ENCODE results near the gene S100A2.
"Not testable (repeated sequence)": the region's sequence is repeated elsewhere in the genome, so short reads cannot be mapped to it uniquely, and the experiment has no call there.

The S100A2 gene

DNA sequence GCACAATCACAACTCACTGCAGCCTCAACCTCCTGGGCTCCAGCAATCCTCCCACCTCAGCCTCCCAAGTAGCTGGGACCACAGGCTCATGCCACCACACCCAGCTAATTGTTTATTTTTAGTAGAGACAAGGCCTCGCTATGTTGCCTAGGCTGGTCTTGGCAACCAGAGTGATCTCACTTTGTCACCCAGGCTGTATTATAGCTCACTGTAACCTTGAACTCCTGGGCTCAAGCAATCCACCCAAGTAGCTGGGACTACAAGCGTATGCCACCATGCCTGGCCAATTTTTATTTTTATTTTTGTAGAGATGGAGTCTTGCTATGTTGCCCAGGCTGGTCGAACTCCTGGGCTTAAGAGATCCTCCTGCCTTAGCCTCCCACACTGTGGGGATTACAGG lies 3.6 kb downstream of the S100A2 start:
- DNase-seq: not testable (repeated sequence)

DNA sequence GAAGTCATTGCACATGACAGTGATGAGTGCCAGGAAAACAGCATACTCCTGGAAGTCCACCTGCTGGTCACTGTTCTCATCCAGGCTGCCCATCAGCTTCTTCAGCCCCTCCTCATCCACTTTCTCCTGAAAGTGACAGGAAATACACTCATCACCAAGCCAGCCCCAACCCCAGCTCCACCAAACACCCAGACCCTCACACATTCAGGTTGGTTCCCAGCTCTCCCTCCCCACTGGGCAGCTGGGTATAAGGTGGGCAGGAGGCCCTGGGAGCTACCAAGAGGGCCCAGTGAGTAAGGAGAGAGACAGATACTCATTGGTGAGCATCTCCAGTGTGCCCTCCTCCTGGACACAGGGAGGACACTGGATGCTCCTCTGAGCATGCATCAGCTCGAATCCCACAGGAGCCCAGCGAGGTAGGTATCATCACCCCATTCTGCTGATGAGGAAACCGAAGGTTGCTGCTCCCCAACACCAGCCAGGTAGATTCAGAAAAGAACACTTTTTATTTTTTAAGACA lies 4.1 kb downstream of the S100A2 start:
- DNase-seq: no peak

DNA sequence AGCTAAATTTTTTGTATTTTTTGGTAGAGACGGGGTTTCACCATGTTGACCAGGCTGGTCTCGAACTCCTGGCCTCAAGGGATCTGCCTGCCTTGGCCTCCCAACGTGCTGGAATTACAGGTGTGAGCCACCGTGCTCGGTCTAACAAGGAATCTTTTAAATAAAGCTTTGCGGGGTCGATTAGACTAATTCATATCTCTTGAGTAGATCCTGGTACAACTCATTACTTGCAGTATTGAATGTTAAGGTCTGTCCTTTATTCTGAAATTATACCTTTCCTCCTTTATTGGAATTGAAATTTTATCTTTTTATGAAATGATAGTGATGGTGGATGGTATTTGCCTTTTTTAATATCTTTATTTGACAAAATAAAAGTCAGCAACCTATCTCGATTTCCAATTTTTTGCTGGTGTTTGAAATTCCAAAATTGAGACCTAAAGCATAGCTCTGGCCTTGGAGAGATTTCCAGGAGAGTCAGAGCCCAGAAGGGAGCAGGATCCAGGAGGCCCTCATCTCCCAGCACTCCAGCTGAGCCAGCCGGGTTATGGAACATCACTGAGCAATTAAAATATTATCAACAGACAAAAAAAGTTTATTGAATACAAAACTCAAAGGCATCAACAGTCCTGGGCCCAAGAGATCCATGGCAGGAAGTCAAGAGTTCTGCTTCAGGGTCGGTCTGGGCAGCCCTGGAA lies 4.7 kb downstream of the S100A2 start:
- no peak for DNase-seq

- no peak for DNase-seq
These were observed 5.4 kb downstream of the S100A2 start for GRCh38 chr1:153560241-153560640.

DNA sequence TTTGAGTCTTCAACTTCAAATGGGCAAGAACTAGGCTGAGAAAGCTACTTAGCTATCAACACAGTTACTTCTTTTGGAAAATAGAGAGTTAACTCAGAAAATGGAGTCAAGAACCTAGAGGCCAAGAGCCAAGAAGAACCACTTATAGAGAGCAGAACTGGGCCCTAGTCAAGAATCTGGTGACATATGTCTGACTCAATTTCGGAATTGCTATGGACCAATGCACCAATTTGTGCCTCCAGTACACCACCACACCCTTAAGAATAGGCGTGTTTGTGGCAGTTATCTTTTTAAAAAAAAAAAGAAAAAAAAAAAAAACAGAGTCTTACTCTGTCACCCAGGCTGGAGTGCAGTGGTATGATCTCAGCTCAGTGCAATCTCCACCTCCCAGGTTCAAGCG lies 7.8 kb downstream of the S100A2 start:
- DNase-seq: no peak

DNA sequence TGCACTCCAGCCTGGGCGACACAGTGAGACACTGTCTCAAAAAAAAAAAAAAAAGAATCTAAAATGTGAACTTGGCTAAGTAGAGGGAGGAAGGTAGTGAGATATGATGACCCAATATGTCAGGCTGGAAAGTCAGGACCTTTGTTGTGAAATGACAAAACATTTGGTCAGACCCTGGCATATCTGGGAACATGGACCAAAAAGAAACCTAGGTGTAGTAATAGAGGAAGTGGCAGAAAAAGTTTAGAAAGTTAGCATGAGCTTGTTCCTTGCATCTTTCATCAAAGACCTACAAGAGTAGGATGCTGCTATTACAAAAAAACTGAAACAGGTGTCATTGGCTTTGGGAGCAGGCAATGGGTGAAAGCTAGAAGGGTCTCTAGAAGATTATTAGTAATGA lies 9.3 kb downstream of the S100A2 start:
- DNase-seq: no peak

DNA sequence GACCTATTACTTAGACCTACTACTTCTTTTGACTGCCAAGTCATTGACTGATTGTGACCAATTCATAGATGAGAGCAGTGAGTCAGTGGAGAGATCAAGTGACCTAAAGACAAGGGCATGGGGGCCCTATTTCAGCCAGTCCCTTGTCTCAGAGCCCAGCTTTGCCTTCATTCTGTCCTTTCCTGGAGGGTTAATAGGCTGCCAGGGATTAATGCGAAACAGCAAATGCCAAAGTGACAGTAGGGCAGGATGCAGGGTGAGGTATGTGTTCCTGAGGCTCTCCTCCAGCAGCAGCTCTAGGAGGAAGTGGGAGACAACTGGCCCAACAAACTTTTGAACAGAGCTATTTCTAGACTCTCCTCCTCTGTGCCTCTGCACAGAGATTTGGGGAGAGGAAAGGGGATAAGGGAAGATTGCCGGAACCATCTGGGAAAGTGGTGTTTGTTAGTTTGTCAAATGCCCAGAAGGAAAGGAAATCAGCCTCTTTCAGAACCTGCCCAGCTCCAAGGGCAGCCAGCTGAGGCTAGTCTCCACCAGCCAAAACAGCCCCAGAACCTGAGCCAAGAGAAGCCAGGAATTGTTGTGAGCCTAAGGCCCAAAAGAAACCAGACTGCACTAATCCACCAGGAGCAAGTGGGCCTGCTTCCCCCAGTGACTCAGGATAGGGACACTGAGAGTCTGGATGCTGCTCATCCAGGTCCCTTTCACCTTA lies 11.7 kb downstream of the S100A2 start:
- DNase-seq: no peak

DNA sequence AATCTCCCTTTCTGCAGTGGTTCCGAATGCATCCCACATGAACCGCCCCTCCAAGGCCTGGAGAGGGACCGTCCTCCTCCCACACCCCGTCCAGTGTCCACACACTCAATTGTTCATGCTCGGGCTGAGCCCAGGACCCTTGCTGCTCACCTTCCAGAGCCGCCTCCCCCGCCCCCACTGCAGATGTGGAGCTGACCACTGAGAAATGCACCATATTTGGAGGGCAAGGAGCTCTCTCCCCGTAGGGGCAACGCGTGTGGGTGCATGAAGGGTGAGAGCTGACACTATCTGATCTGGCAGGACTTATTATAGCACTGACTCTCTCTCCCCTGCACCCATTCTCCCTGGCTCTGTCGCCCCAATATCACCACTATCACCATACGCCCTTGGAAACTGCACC lies 12.5 kb downstream of the S100A2 start:
- DNase-seq: no peak

DNA sequence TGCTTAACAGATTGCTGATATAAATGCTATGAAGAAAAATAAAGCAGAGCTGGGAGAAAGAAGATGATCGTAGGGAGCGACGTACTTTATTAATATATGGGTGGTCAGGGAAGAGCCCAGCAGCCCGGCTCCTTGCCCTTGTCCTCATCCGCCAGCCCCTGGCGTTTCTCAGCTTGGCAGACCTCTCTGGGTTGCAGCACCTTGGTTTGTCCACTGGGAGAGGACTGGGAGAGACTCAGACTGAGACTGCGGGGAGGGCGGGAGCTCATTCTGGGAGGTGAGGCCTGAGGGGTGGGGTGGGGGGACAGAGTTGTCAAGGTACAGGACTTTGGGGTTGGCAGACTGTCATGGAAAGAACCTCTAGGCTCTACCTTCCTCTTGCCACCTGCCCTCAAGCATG lies 13.3 kb downstream of the S100A2 start:
- no peak for DNase-seq

DNA sequence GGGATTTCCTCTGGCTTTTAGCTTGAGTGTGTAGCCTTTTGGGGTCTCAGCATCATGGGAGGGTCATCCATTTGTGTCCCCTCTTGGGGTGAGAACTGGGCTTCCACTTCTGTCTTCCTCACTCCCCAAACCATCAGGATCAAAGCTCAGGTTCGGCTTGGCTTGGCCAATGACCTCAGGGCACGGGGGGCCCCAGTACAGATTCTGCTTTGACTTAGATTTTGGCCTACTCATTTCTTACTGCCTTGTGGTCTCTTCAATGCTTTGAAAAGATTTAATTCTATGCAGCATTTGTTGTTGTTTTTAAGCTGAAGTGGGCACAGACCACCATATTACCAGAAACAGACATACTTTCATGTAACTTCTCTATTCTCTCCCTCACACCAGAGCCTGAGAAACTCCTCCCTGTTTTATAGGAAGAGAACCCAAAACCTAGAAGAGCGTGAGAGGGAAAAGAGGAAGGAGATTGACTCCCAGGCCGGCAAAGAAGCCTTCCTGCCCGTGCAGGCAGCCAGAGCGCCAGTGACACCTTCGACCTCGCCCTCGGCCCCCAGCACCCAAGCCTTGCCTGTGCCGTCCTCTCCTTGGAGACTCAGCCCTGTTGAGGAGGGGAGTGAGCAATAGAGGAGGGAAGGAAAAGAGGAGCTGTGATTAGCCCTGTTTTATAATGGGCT lies 14.7 kb downstream of the S100A2 start:
- DNase-seq: no peak

- DNase-seq: no peak
These were observed 15.3 kb downstream of the S100A2 start for GRCh38 chr1:153550398-153550758.

GRCh38 chr1:153549741-153550397 lies 15.8 kb downstream of the S100A2 start:
- no peak for DNase-seq

GRCh38 chr1:153548722-153549688 lies 16.6 kb downstream of the S100A2 start, which contains the start of gene S100A3:
Gene S100A3, minus strand, starts transcription at chr1:153549258. Its CDS starts 773 bp downstream, at chr1:153548485.
- DNase-seq: no peak

GRCh38 chr1:153547560-153548551 lies 17.8 kb downstream of the S100A2 start:
- DNase-seq: no peak

DNA sequence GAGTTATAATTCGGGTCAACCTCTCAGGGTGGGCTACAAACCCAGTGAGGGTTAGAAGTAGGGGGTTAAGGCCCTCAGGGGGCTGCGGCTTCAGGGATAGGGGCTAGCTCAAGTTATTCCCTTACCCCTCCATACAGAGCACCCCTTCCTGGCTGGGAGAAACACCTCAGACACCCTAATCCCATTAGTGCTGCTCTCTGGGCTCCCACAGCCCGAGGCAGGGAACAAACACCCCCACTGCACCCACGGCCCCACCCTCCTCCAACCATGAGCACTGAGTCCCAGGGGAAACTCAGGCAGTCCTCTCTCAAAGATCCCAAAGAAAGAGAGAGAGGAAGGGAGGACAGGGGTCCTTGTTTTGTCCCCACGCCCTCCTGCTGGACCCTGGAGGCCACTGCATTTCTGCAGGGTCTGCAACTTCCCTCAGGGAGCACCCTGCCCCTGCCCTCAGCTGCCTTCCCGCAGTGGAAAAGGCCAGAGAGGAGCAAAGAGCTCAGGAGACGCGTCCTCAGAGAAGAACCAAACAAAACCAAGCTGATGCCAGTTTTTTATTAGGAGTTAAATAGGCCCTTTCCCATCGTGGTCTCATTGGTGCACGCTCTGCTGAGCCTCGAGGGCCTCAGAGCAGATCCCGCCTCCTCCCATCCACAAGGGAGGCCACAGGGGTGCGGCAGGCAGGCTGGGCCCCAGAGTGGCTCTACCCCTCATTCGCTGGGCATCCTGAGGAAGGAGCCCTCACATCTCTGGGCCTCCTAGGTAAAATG lies 18.7 kb downstream of the S100A2 start:
- no peak for DNase-seq

GRCh38 chr1:153546371-153546770 lies 19.3 kb downstream of the S100A2 start:
- DNase-seq: no peak

DNA sequence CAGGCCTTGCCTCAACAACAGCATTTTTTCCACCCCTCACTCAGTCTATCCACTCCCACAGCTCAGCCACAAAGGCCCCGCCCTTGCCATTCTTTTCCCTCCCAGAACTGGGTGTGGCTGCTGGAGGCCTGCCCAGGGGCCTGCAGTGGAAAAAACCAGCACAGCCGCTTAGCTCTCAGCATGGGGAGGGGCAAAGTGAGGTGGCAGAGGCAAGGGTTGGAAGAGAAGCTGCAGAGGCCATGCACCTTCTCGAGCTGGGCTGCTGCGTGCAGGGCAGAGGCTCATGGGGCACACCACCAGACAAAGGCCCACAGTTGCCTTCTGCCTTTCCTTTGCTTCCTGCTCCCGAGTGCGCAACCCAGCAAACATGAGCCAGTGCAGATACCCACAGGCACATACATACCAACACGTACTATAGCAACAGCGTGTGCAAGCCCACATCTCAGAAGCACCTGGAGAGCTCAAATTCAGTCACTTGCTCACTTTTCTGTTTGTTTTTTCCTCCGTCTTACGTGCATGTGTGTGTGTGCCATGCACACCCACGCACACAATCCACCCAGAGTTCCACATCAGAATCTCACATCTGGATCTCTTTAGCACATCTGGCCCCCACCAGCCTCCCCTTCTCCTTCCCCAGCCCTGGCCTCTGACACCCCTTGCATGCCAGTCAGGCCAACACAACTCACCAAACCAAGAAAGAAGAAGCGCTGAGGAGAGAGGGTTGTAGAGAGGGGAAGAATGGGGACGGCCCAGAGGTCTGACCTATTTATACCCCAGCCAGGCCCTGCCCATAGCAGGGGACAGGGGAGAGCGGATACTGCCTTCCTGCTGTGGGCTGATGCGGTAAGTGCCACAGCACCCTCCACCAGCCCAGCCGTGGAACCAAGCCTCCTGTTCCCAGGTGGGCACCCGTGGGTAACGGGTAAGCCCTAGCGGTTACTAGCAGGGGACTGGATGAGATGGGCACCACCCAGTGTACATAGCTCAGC lies 20.3 kb downstream of the S100A2 start, which contains the start of gene S100A4:
Gene S100A4, minus strand, starts transcription at position 740 of the 989 bp plus-strand sequence. CDS start 1,012 bp downstream, outside the sequence.
- peak; percentile 34 for DNase-seq

- no peak for DNase-seq
These were observed 21.1 kb downstream of the S100A2 start for GRCh38 chr1:153544453-153545066.
